Dermis blood vessel endothelial cell (primary cell): ENCODE results near the gene GZMM. TPM values are rescaled to one million over a fixed set of nuclear protein-coding genes. Genes with fewer than 3 reads are reported as not detected.
"Not testable (repeated sequence)": the region's sequence is repeated elsewhere in the genome, so short reads cannot be mapped to it uniquely, and the experiment has no call there.

ENCODE experiments used
- DNase-seq: peaks from one replicate; pipeline ENCODE4 v3.0.0; 2010
- total RNA-seq: library from RNA; depleted of rRNA; stranded (reverse); fragments of >200 nt; gene quantifications from 2 replicates; pipeline ENCODE4 v1.2.3, GENCODE V29; 2014

The GZMM gene
- total RNA-seq, 1 donor from 2014 or later, result not detected

- DNase-seq, result no peak
Observed at GRCh38 chr19:583198-583967, 39.5 kb downstream of the GZMM start.

GRCh38 chr19:583968-584239 is 40.1 kb downstream of the GZMM start:
- no peak for DNase-seq

- DNase-seq, result peak; percentile 67
Observed at GRCh38 chr19:584240-585001, 40.6 kb downstream of the GZMM start.

GRCh38 chr19:585146-585545 is 41.3 kb downstream of the GZMM start:
- not testable (repeated sequence) for DNase-seq

GRCh38 chr19:585551-586110 is 41.8 kb downstream of the GZMM start:
- no peak for DNase-seq

GRCh38 chr19:588093-588740 is 44.4 kb downstream of the GZMM start:
- peak; percentile 75 for DNase-seq

- no peak for DNase-seq
Observed at GRCh38 chr19:588741-589692, 45.2 kb downstream of the GZMM start.

GRCh38 chr19:589693-590395 is 46.0 kb downstream of the GZMM start, which contains the start of gene HCN2:
Gene HCN2, plus strand, starts transcription at chr19:589881. Its CDS starts 65 bp downstream, at chr19:589946.
- no peak for DNase-seq

- DNase-seq, result peak; percentile 50
Observed at GRCh38 chr19:590396-590745, 46.5 kb downstream of the GZMM start.

- DNase-seq, result no peak
Observed at GRCh38 chr19:590750-591098, 46.9 kb downstream of the GZMM start.

GRCh38 chr19:591099-591958 is 47.5 kb downstream of the GZMM start:
- peak; percentile 49 for DNase-seq

GRCh38 chr19:592101-592500 is 48.2 kb downstream of the GZMM start:
- no peak for DNase-seq

GRCh38 chr19:593055-593454 is 49.2 kb downstream of the GZMM start:
- no peak for DNase-seq

GRCh38 chr19:593505-593904 is 49.7 kb downstream of the GZMM start:
- no peak for DNase-seq

GRCh38 chr19:594265-594870 is 50.5 kb downstream of the GZMM start:
- DNase-seq, result no peak

- DNase-seq, result no peak
Observed at GRCh38 chr19:595326-596262, 51.7 kb downstream of the GZMM start.

- no peak for DNase-seq
Observed at GRCh38 chr19:596263-596655, 52.4 kb downstream of the GZMM start.

- no peak for DNase-seq
Observed at GRCh38 chr19:597406-598315, 53.8 kb downstream of the GZMM start.
